ENCODE data around the gene TMEM25. TPM values are rescaled to one million over a fixed set of nuclear protein-coding genes. Genes with fewer than 3 reads are reported as not detected.

The TMEM25 gene
- total RNA-seq, 2 donors from 2014 or later = 3.8 to 9.2 TPM

DNA sequence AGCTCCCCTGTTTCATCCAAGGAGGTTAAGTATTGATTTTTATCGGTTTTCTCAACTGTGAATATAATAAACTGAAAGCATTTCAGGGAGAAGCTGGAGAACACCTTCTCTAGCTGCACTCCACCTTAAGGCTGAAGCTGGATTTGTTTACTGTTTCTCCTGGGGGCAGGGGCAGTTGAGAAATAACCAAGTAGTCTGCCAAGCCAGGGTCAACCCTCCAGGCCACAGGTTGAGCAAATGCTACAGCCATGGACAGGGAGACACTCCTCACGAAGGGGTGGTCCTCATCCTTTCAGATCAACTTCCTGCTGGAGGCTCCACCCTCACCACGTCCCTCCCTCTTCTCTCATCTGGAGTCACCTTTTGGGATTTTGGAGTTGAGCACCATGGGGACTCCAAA is 3.9 kb upstream of the TMEM25 start, which contains the start of gene TTC36:
Gene TTC36, plus strand, starts transcription at position 366 of the 400 bp plus-strand sequence. Its CDS starts 21 bp downstream, at position 387.
- Histone ChIP-seq H3K4me3 (no peak within 1 kb of the TSS), H3K4me1 (peaks cover 14% of the 10 kb centered on the region), H3K27me3 (no peaks in the 10 kb centered on the region), H3K27ac (no peak within 1 kb of the TSS), H3K9me3 (no peaks in the 10 kb centered on the region), H3K9ac (ENCODE audit: low read depth in 2 of 2, low read length in 2 of 2) (no peak within 1 kb of the TSS), H3K36me3 (no peaks in the 10 kb centered on the region)
- TF ChIP-seq, protein P1, sequence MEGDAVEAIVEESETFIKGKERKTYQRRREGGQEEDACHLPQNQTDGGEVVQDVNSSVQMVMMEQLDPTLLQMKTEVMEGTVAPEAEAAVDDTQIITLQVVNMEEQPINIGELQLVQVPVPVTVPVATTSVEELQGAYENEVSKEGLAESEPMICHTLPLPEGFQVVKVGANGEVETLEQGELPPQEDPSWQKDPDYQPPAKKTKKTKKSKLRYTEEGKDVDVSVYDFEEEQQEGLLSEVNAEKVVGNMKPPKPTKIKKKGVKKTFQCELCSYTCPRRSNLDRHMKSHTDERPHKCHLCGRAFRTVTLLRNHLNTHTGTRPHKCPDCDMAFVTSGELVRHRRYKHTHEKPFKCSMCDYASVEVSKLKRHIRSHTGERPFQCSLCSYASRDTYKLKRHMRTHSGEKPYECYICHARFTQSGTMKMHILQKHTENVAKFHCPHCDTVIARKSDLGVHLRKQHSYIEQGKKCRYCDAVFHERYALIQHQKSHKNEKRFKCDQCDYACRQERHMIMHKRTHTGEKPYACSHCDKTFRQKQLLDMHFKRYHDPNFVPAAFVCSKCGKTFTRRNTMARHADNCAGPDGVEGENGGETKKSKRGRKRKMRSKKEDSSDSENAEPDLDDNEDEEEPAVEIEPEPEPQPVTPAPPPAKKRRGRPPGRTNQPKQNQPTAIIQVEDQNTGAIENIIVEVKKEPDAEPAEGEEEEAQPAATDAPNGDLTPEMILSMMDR (IDR thresholded peaks at IDR 0.05) = no peak
- intact Hi-C loops (cut with DNase I) = no loop called here
- no peak for DNase-seq

DNA sequence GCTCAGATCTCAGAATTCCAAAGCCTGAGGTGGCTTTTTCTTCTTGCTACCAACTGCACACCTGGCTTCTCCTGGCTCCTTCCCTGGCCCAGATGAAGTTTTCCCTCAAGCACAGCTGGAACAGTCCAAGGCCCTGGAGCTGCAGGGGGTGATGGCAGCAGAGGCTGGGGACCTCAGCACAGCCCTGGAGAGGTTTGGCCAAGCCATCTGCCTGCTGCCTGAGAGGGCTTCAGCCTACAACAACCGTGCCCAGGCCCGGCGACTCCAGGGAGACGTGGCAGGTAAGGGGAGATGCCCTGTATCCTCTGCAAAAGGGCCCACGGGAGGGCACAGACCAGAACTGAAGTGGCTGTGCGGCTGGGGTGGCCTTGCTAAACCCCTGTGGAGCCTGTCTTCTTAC is 2.5 kb upstream of the TMEM25 start:
- intact Hi-C loops (cut with DNase I) = no loop called here
- Histone ChIP-seq H3K9ac (ENCODE audit: low read depth in 2 of 2, low read length in 2 of 2) (no peak overlapping the region), H3K4me3 (no peak overlapping the region), H3K36me3 (no peaks in the 10 kb centered on the region), H3K27me3 (no peaks in the 10 kb centered on the region), H3K4me1 (peaks cover 14% of the 10 kb centered on the region), H3K9me3 (no peaks in the 10 kb centered on the region), H3K27ac (no peak overlapping the region)
- TF ChIP-seq, protein P1 (IDR thresholded peaks at IDR 0.05) = no peak
- DNase-seq = no peak

DNA sequence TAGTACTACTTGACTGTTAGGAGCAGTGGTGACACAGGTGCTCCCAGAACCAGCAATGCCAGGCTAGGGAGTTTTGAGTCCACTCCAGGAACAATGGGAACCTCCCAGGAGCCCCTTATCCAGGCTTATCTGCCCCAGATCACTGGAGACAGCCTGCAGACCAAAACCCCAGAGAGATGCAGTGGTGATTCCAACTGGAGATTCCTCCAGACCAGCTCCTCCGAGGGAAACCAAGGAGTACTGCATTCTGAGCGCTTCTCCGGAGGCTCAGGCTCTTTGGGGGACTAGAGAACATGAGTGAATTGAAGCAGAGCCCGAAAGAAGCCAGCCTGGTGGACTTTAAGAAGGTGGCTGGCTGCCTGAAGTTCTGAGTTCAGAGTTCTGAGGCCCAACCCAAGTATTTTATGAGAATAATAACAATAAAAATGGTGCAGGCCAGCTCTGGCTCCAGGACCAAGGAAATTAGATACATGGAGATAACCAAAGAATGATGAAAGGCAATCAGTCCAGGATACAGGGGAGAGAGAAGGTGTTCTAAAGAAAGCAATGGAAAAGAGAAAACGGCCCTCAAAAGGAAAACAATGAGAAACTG is 1.3 kb upstream of the TMEM25 start:
- TF ChIP-seq, protein P1 (IDR thresholded peaks at IDR 0.05) = no peak
- no peaks in the 10 kb centered on the region for H3K36me3 ChIP-seq
- H3K4me3 ChIP-seq = no peak overlapping the region
- no peak overlapping the region for H3K27ac ChIP-seq
- peaks cover 14% of the 10 kb centered on the region for H3K4me1 ChIP-seq
- no peak overlapping the region for H3K9ac ChIP-seq (ENCODE audit: low read depth in 2 of 2, low read length in 2 of 2)
- intact Hi-C loops (cut with DNase I) = no loop called here
- no peak for DNase-seq
- no peaks in the 10 kb centered on the region for H3K9me3 ChIP-seq
- H3K27me3 ChIP-seq = no peaks in the 10 kb centered on the region

GRCh38 chr11:118530180-118530682 is 761 bp upstream of the TMEM25 start:
- no peaks in the 10 kb centered on the region for H3K9me3 ChIP-seq
- no peak overlapping the region for H3K27ac ChIP-seq
- H3K27me3 ChIP-seq = no peaks in the 10 kb centered on the region
- peak overlapping the region; percentile 51 to 66 for H3K9ac ChIP-seq (ENCODE audit: low read depth in 2 of 2, low read length in 2 of 2)
- DNase-seq = peak; percentile 45
- intact Hi-C loops (cut with DNase I) = no loop called here
- TF ChIP-seq, protein P1 (IDR thresholded peaks at IDR 0.05) = no peak
- peaks cover 14% of the 10 kb centered on the region for H3K4me1 ChIP-seq
- H3K4me3 ChIP-seq = peak overlapping the region; percentile 77
- H3K36me3 ChIP-seq = no peaks in the 10 kb centered on the region

DNA sequence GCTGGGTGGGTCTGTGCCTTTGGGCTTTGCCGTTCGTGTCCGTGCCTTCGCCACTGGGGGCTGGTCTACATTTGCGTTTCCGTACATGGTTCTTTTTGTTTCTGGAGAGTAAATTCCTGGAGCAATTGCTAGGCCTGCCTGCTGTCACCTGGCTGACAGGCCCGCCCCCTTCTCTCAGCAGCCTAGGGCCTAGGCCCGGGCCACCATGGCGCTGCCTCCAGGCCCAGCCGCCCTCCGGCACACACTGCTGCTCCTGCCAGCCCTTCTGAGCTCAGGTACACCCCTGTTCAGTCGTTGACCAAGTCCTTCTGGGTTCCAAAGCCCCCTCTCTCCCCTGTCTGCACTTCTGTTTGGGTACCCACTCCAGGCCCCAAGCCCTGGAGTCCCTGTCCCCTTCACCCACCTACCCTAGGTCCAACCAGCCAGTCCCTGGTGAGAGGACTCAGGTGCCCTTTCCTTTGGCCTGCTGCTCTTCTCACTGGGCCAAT is 649 bp downstream of the TMEM25 start:
- intact Hi-C loops (cut with DNase I) = no loop called here

More for the DNA sequence above, 649 bp downstream of the TMEM25 start:
- Histone ChIP-seq H3K9me3 (no peaks in the 10 kb centered on the region), H3K4me3 (peak overlapping the region; percentile 77), H3K27ac (no peak overlapping the region), H3K4me1 (peaks cover 14% of the 10 kb centered on the region), H3K27me3 (no peaks in the 10 kb centered on the region), H3K36me3 (no peaks in the 10 kb centered on the region), H3K9ac (ENCODE audit: low read depth in 2 of 2, low read length in 2 of 2) (peak overlapping the region; percentile 27 to 55)
- TF ChIP-seq, protein P1 (IDR thresholded peaks at IDR 0.05) = no peak
- DNase-seq = no peak
